HEK293T (cell line): ENCODE measurements around the gene PPP2R5A.
"Not testable (repeated sequence)": the region's sequence is repeated elsewhere in the genome, so short reads cannot be mapped to it uniquely, and the experiment has no call there.

Source experiments
- CTCF ChIA-PET: fragments of 350-600 bp; formaldehyde crosslinking; extraction: SDS; loops from one replicate; lab custom pipeline; 2021; ENCODE audit warnings: antibody characterized with exemption, inconsistent platforms; lab: Yijun Ruan, JAX
- POLR2A ChIA-PET: fragments of 350-600 bp; formaldehyde crosslinking; extraction: SDS; loops from one replicate; lab custom pipeline; 2020; ENCODE audit warnings: antibody characterized with exemption, inconsistent platforms; lab: Yijun Ruan, JAX
- DNase-seq: peaks from one replicate; pipeline ENCODE4 v3.0.0; 2012; ENCODE audit warnings: mixed read lengths; ENCODE audit errors: extremely low spot score
- ARNT ChIP-seq: fragments of 450-650 bp; IDR thresholded peaks from 2 replicates; pipeline ENCODE4 v1.6.1; 2017; ENCODE audit warnings: mild to moderate bottlenecking
- BHLHE40 ChIP-seq: fragments of 450-650 bp; IDR thresholded peaks from 2 replicates; pipeline ENCODE4 v1.6.1; 2016; ENCODE audit warnings: mild to moderate bottlenecking, moderate library complexity, borderline replicate concordance
- CTBP1 ChIP-seq: fragments of 450-650 bp; IDR thresholded peaks from 2 replicates; pipeline ENCODE4 v1.6.1; 2016; ENCODE audit warnings: borderline replicate concordance
- ELF4 ChIP-seq: fragments of 450-650 bp; IDR thresholded peaks from 2 replicates; pipeline ENCODE4 v1.6.1; 2017; ENCODE audit warnings: antibody characterized with exemption
- FOXA1 ChIP-seq: fragments of 450-650 bp; IDR thresholded peaks from 2 replicates; pipeline ENCODE4 v1.6.1; 2016; ENCODE audit warnings: mild to moderate bottlenecking
- FOXK2 ChIP-seq: fragments of 450-650 bp; IDR thresholded peaks from 2 replicates; pipeline ENCODE4 v1.6.1; 2016; ENCODE audit warnings: mild to moderate bottlenecking
- FOXM1 ChIP-seq: fragments of 450-650 bp; IDR thresholded peaks from 2 replicates; pipeline ENCODE4 v1.6.1; 2017; ENCODE audit warnings: mild to moderate bottlenecking, borderline replicate concordance
- HDGF ChIP-seq: fragments of 450-650 bp; IDR thresholded peaks from 2 replicates; pipeline ENCODE4 v1.6.1; 2017; ENCODE audit warnings: antibody characterized with exemption, borderline replicate concordance
- L3MBTL2 ChIP-seq: fragments of 450-650 bp; conservative IDR thresholded peaks from 2 replicates; pipeline ENCODE4 v1.6.1; 2016; ENCODE audit warnings: mild to moderate bottlenecking
- LEF1 ChIP-seq: fragments of 450-650 bp; IDR thresholded peaks from 2 replicates; pipeline ENCODE4 v1.6.1; 2017; ENCODE audit warnings: mild to moderate bottlenecking, borderline replicate concordance
- NFRKB ChIP-seq: fragments of 450-650 bp; IDR thresholded peaks from 2 replicates; pipeline ENCODE4 v1.6.1; 2016; ENCODE audit warnings: mild to moderate bottlenecking, moderate library complexity
- PKNOX1 ChIP-seq: fragments of 450-650 bp; IDR thresholded peaks from 2 replicates; pipeline ENCODE4 v1.6.1; 2016
- SP1 ChIP-seq: fragments of 450-650 bp; IDR thresholded peaks from 2 replicates; pipeline ENCODE4 v1.6.1; 2017
- SUZ12 ChIP-seq: fragments of 450-650 bp; IDR thresholded peaks from 2 replicates; pipeline ENCODE4 v1.6.1; 2016; ENCODE audit warnings: mild to moderate bottlenecking
- TARDBP ChIP-seq: fragments of 450-650 bp; IDR thresholded peaks from 2 replicates; pipeline ENCODE4 v1.6.1; 2016
- ZNF384 ChIP-seq: fragments of 450-650 bp; IDR thresholded peaks from 2 replicates; pipeline ENCODE4 v1.6.1; 2016

PPP2R5A gene

GRCh38 chr1:212302745-212303383, 17.7 kb downstream of the PPP2R5A start:
- CTCF ChIA-PET = no interaction called here
- DNase-seq = no peak
- TF ChIP-seq FOXM1 (no peak), BHLHE40 (no peak), ELF4 (no peak), NFRKB (no peak), FOXA1 (no peak), ZNF384 (no peak), LEF1 (no peak), TARDBP (no peak), PKNOX1 (no peak), HDGF (no peak), SUZ12 (no peak), FOXK2 (no peak), CTBP1 (no peak), SP1 (no peak), ARNT (no peak), L3MBTL2 (no peak)
- POLR2A ChIA-PET = no interaction called here

GRCh38 chr1:212305342-212305741, 20.1 kb downstream of the PPP2R5A start:
- TF ChIP-seq FOXK2 (no peak), CTBP1 (no peak), FOXA1 (no peak), ZNF384 (no peak), SUZ12 (no peak), TARDBP (no peak), ARNT (no peak), LEF1 (no peak), FOXM1 (no peak), ELF4 (no peak), BHLHE40 (no peak), NFRKB (no peak), L3MBTL2 (no peak), HDGF (no peak), PKNOX1 (no peak), SP1 (no peak)
- DNase-seq = no peak
- CTCF ChIA-PET = no interaction called here
- POLR2A ChIA-PET = no interaction called here

- POLR2A ChIA-PET = not testable (repeated sequence)
Measured at GRCh38 chr1:212305984-212306452, 20.8 kb downstream of the PPP2R5A start.

GRCh38 chr1:212309967-212310366, 24.8 kb downstream of the PPP2R5A start:
- ChIA-PET POLR2A (no interaction called here), CTCF (no interaction called here)
- no peak for TF ChIP-seq PKNOX1
- no peak for TF ChIP-seq BHLHE40
- TF ChIP-seq CTBP1 = no peak
- TF ChIP-seq ELF4 = no peak
- no peak for TF ChIP-seq LEF1
- TF ChIP-seq FOXK2 = no peak
- TF ChIP-seq HDGF = no peak
- TF ChIP-seq SP1 = no peak
- TF ChIP-seq TARDBP = no peak
- no peak for TF ChIP-seq SUZ12
- no peak for TF ChIP-seq FOXA1
- no peak for TF ChIP-seq ARNT
- DNase-seq = no peak

More at GRCh38 chr1:212305984-212306452, 20.8 kb downstream of the PPP2R5A start:
- CTCF ChIA-PET, DNase-seq: not testable (repeated sequence)

GRCh38 chr1:212310383-212310782, 25.2 kb downstream of the PPP2R5A start:
- ChIA-PET CTCF (interaction anchor here (0.6 to 1.6 kb wide), 2 partner anchors 316 to 630 kb away, joined by 3 to 4 read pairs; no protein-coding TSS in a partner anchor), POLR2A (no interaction called here)
- TF ChIP-seq L3MBTL2 = no peak
- no peak for TF ChIP-seq TARDBP
- TF ChIP-seq FOXK2 = no peak
- DNase-seq = no peak

- CTCF ChIA-PET = interaction anchor here (0.7 to 1.6 kb wide), 3 partner anchors 144 to 631 kb away, joined by 3 to 4 read pairs (median 4); partner anchors contain the start of genes DTL and INTS7
- POLR2A ChIA-PET = no interaction called here
- TF ChIP-seq FOXA1 (no peak), SUZ12 (no peak), ZNF384 (no peak)
- no peak for DNase-seq
Measured at GRCh38 chr1:212311836-212312497, 26.8 kb downstream of the PPP2R5A start.

GRCh38 chr1:212313616-212314015, 28.4 kb downstream of the PPP2R5A start:
- CTCF ChIA-PET = no interaction called here
- DNase-seq = no peak
- TF ChIP-seq CTBP1 (no peak), NFRKB (no peak), LEF1 (no peak), SUZ12 (no peak), FOXK2 (no peak)
- POLR2A ChIA-PET = no interaction called here
